MM.1S (cell line): Measurements from ENCODE around the gene SRPK3.
"Not testable (repeated sequence)": the region's sequence is repeated elsewhere in the genome, so short reads cannot be mapped to it uniquely, and the experiment has no call there.

ENCODE experiments used
- EZH2phosphoT487 ChIP-seq: fragments of 300-600 bp; sonication (generic); IDR thresholded peaks from 2 replicates; pipeline ENCODE4 v1.6.1; 2018; ENCODE audit warnings: antibody characterized with exemption, low read length
- TF ChIP-seq, protein P1 (sequence below): fragments of 300-600 bp; sonication (generic); IDR thresholded peaks from 2 replicates; pipeline ENCODE4 v1.5.1; 2016; ENCODE audit warnings: antibody characterized with exemption, low read length, mixed read lengths

DNA sequence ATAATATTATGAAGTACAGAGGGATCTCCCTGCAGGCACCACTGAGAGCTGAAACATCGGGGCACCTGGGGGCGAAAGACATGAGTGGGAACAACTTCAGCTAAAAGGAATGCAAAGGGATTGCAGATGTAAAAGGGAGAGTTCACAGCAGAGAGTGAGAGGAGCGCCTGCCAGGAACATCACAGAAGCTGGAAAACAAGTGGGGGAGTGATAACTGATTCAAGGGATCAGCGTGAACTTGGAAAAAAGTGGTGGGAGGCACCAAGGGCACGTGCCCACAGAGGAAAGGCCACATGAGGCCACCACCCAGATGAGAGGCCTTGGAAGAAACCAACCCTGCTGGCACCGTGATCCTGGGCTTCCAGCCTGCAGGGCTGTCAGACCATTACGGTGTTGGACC lies 31.8 kb upstream of the SRPK3 start:
- TF ChIP-seq, protein P1, sequence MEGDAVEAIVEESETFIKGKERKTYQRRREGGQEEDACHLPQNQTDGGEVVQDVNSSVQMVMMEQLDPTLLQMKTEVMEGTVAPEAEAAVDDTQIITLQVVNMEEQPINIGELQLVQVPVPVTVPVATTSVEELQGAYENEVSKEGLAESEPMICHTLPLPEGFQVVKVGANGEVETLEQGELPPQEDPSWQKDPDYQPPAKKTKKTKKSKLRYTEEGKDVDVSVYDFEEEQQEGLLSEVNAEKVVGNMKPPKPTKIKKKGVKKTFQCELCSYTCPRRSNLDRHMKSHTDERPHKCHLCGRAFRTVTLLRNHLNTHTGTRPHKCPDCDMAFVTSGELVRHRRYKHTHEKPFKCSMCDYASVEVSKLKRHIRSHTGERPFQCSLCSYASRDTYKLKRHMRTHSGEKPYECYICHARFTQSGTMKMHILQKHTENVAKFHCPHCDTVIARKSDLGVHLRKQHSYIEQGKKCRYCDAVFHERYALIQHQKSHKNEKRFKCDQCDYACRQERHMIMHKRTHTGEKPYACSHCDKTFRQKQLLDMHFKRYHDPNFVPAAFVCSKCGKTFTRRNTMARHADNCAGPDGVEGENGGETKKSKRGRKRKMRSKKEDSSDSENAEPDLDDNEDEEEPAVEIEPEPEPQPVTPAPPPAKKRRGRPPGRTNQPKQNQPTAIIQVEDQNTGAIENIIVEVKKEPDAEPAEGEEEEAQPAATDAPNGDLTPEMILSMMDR, result not testable (repeated sequence)
- TF ChIP-seq EZH2phosphoT487, result not testable (repeated sequence)
